HEK293T (cell line): ENCODE measurements around the gene C6orf141.

ENCODE experiments used
- ARNT ChIP-seq: fragments of 450-650 bp; IDR thresholded peaks from 2 replicates; pipeline ENCODE4 v1.6.1; 2017; ENCODE audit warnings: mild to moderate bottlenecking
- ELF4 ChIP-seq: fragments of 450-650 bp; IDR thresholded peaks from 2 replicates; pipeline ENCODE4 v1.6.1; 2017; ENCODE audit warnings: antibody characterized with exemption
- FOXA1 ChIP-seq: fragments of 450-650 bp; IDR thresholded peaks from 2 replicates; pipeline ENCODE4 v1.6.1; 2016; ENCODE audit warnings: mild to moderate bottlenecking
- FOXM1 ChIP-seq: fragments of 450-650 bp; IDR thresholded peaks from 2 replicates; pipeline ENCODE4 v1.6.1; 2017; ENCODE audit warnings: mild to moderate bottlenecking, borderline replicate concordance
- NFRKB ChIP-seq: fragments of 450-650 bp; IDR thresholded peaks from 2 replicates; pipeline ENCODE4 v1.6.1; 2016; ENCODE audit warnings: mild to moderate bottlenecking, moderate library complexity
- SP1 ChIP-seq: fragments of 450-650 bp; IDR thresholded peaks from 2 replicates; pipeline ENCODE4 v1.6.1; 2017
- TF ChIP-seq, protein P1 (sequence below): fragments of 450-650 bp; IDR thresholded peaks from 2 replicates; pipeline ENCODE4 v1.6.1; 2016

DNA sequence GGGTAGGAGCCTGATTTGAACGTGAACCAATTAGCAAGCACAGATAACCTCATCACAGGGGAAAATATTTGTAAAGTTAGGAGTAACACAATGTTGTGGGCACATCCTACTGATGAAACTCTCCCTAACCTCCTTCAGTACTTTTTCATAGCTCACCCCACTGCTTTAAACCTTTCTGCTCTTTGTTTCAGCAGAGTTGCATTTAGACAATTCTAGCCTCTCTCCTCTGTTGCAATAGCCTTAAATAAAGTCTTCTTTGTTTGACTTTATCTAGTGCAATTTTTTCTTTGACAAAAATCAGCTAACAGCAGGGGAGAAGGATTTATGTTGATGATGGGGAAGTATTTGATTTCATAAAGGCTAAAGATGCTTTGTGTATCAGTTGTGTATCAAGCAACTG lies 14.1 kb downstream of the C6orf141 start:
- TF ChIP-seq FOXA1 (no peak), SP1 (no peak), FOXM1 (no peak), ELF4 (no peak), ARNT (no peak), NFRKB (no peak)
- TF ChIP-seq, protein P1, sequence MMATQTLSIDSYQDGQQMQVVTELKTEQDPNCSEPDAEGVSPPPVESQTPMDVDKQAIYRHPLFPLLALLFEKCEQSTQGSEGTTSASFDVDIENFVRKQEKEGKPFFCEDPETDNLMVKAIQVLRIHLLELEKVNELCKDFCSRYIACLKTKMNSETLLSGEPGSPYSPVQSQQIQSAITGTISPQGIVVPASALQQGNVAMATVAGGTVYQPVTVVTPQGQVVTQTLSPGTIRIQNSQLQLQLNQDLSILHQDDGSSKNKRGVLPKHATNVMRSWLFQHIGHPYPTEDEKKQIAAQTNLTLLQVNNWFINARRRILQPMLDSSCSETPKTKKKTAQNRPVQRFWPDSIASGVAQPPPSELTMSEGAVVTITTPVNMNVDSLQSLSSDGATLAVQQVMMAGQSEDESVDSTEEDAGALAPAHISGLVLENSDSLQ: no peak
